CD1c-positive myeloid dendritic cell (primary cell): ENCODE data around the gene IL2RA.
A peak's percentile ranks its signal among the peaks of the same experiment; 100 is the strongest.
"Not testable (repeated sequence)": the region's sequence is repeated elsewhere in the genome, so short reads cannot be mapped to it uniquely, and the experiment has no call there.

ENCODE experiments used
- DNase-seq: peaks from one replicate; pipeline ENCODE4 v3.0.0-alpha.2; 2016; ENCODE audit errors: extremely low spot score

The IL2RA gene

GRCh38 chr10:6013413-6014192, 48.6 kb downstream of the IL2RA start:
- DNase-seq, result no peak

- no peak for DNase-seq
Observed at GRCh38 chr10:6012121-6012905, 49.9 kb downstream of the IL2RA start.

DNA sequence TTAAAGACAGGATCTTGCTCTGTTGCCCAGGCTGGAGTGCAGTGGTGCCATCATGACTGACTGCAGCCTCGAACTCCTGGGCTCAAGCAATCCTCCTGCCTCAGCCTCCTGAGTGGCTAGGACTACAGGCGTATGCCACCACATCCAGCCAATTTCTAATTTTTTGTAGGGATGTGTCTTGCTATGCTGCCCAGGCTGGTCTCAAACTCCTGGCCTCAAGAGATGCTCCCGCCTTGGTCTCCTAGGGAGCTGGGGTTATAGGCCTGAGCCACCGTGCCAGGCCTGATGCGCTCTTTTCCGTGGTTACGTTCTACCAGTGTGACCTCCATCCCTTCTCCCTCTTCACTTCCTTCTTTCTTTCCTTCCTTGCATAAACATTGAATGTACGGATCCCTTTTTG, 50.6 kb downstream of the IL2RA start:
- DNase-seq, result no peak

- DNase-seq, result no peak
Observed at GRCh38 chr10:6010569-6010968, 51.6 kb downstream of the IL2RA start.

GRCh38 chr10:6009961-6010360, 52.2 kb downstream of the IL2RA start:
- no peak for DNase-seq

- DNase-seq, result peak; percentile 6
Observed at GRCh38 chr10:6009150-6009549, 53.0 kb downstream of the IL2RA start.

DNA sequence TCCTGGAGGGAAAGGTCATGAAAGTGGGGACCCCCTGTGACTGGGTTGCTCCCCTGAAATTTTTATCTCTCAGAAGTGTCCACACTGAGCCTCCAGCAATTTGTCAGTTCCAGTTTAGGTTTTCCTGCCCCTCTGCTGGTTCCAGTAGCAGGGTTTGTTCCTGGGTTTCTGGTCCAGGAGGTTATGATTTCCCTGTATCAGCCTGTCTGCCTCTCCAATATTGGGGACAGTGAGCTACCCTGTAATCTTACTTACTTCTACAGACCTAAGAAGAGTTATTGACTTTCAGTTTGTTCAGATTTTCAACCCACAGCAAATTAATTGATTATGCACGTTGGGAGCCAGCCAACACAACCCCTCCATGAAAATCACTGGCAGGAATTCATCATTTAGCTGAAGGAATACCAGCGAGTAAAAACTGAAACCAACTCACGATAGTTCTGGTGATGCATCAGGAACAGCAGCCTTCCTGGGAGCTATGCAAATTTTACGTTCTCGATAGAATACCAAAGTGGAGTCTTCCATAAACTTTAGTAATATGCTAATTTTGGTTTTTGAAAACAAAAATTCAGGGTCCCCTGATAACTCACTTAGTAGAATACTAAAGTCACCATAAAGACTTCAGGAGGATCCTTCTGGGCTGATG, 53.5 kb downstream of the IL2RA start:
- DNase-seq, result no peak

DNA sequence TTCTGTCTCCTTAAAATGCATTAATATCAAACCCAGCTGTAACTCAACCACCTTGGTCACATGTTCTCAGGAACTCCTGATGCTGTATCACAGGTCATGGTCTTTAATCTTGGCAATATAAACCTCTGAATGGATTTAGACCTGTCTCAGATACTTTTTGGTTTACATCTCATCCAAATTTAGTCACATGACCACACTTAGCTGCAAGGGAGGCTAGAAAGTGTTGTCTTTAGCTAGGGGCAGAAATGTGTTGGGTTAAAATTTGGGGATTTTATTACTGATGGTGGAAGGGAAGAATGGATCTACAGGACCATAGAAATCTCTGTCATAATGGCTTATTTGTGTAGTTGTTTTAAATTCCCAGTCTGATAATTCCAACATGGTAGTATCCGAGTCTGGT, 55.2 kb downstream of the IL2RA start:
- DNase-seq, result no peak

GRCh38 chr10:6006546-6006945, 55.6 kb downstream of the IL2RA start:
- no peak for DNase-seq

DNA sequence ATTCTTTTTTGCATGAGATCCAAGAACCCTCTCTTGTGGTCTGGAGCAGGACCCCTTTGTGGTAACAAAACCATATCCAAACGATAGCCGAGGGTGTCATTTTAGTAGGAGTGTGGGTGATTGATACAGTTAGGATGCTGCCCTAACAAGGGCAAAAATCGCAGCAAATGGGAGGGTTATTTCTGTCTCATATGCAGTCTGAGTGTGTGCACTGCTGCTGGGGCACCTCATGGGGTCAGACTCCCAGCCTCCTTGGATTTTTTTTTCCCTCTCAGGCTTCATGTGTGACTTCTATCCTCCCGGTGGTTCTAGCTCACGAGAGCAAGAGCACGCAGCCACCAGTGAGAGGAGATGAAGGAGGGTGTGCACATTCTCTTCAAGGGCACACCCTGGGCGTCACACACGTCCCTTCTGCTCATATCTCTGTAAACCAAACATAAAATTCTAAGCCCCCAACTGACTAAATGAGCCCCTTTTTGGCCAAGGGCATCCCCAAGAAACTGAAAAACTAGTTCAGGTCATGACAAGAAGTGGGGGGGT, 56.2 kb downstream of the IL2RA start:
- DNase-seq, result no peak

DNA sequence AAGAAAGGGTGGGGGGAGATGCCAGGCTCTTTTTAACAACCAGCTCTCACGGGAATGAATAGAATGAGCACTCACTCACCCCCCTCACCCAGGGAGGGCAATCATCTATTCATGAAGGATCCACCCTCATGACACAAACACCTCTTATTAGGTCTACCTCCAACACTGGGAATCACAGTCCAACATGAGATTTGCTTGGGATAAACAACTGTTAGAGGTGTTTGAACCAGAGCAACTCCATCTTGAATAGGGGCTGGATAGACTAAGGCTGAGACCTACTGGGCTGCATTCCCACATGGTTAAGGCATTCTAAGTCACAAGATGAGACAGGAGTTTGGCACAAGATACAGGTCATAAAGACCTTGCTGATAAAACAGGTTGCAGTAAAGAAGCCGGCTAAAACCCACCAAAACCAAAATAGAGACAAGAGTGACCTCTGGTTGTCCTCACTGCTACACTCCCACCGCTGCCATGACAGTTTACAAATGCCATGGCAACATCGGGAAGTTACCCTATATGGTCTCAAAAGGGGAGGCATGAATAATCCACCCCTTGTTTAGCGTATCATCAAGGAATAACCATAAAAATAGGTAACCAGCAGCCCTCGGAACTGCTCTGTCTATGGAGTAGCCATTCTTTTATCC, 56.9 kb downstream of the IL2RA start:
- DNase-seq, result not testable (repeated sequence)

- DNase-seq, result no peak
Observed at GRCh38 chr10:6002809-6003510, 59.2 kb downstream of the IL2RA start.

GRCh38 chr10:5999440-6000165, 62.6 kb downstream of the IL2RA start:
- no peak for DNase-seq

DNA sequence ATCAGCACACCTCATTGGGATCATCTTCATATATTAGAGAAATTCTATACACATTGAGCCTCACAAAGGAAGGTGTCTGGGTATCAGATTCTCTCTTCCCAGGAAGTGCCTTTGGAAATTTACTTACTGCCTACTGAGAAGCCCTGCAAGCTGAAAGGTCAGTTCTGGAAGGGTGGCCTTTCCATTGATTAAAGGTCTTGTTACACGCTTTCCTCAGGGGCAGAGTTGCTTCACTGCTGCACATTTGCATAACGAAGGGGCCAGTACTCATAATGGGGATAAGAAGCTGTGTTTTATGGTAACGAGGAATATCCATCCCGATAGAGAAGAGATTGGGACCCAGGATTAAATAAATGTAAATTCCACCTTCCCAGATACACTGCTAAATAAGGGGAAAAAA, 65.5 kb downstream of the IL2RA start:
- no peak for DNase-seq

- DNase-seq, result no peak
Observed at GRCh38 chr10:5992398-5992797, 69.8 kb downstream of the IL2RA start.

GRCh38 chr10:5991708-5992107, 70.5 kb downstream of the IL2RA start:
- DNase-seq, result no peak

DNA sequence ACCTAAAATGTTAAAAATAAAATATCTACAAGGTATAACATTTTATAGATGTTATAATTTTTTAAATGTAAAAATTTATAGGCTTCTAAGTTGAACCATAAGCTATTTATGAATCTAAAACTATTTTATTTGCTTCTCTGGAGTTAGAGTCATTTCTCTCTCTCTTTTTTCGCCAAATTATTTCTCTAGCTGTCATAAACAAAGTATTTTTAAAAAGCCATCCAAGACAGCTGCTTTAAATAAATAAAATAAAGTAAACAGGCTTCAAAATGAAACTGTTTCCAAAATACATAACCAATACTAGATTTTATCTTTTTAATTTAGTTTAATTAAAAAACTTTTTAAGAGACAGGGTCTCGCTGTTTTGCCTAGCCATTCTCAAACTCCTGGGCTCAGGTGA, 72.4 kb downstream of the IL2RA start:
- no peak for DNase-seq

- DNase-seq, result no peak
Observed at GRCh38 chr10:5988336-5988920, 73.7 kb downstream of the IL2RA start.

GRCh38 chr10:5987747-5988146, 74.4 kb downstream of the IL2RA start:
- DNase-seq, result no peak

DNA sequence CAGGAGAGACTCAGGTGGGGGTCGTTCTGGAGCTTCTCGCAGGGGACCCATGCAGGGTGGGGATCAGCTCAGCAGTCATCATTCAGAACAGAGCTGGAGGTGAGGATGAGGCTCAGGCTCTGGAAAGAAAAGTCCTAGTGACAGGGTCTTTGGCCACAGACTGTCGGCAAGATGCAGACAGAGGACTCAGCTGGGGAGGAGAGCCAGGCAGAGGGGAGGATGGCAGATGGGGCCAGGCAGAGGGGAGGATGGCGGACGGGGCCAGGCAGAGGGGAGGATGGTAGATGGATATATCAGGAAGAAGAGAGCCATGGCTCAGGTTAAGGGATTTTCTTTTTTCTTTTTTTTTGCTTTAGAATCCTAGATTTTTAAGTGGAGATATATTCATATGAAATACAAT, 77.1 kb downstream of the IL2RA start:
- no peak for DNase-seq
